GM13976 (cell line): ENCODE data around the gene PALB2.

Source experiments
- DNase-seq: peaks from one replicate; pipeline ENCODE4 v3.0.0; 2012; ENCODE audit warnings: low spot score
- in situ Hi-C: fragments of 300-500 bp; cut with MboI; formaldehyde crosslinking; loops from one replicate; pipeline ENCODE4 v1.12.0; 2022; ENCODE audit warnings: low sequenced_read_pairs, mixed read lengths, inconsistent platforms; ENCODE audit not compliant: unreplicated experiment
- TF ChIP-seq, protein P1 (sequence below): IDR thresholded peaks from 2 replicates; pipeline ENCODE4 v1.5.1; 2012; ENCODE audit warnings: borderline replicate concordance, mild to moderate bottlenecking; ENCODE audit not compliant: insufficient read depth; ENCODE audit errors: extremely low read depth, missing control alignments, control extremely low read depth

Gene PALB2

GRCh38 chr16:23668873-23669272 is 27.8 kb upstream of the PALB2 start:
- DNase-seq: no peak
- TF ChIP-seq, protein P1, sequence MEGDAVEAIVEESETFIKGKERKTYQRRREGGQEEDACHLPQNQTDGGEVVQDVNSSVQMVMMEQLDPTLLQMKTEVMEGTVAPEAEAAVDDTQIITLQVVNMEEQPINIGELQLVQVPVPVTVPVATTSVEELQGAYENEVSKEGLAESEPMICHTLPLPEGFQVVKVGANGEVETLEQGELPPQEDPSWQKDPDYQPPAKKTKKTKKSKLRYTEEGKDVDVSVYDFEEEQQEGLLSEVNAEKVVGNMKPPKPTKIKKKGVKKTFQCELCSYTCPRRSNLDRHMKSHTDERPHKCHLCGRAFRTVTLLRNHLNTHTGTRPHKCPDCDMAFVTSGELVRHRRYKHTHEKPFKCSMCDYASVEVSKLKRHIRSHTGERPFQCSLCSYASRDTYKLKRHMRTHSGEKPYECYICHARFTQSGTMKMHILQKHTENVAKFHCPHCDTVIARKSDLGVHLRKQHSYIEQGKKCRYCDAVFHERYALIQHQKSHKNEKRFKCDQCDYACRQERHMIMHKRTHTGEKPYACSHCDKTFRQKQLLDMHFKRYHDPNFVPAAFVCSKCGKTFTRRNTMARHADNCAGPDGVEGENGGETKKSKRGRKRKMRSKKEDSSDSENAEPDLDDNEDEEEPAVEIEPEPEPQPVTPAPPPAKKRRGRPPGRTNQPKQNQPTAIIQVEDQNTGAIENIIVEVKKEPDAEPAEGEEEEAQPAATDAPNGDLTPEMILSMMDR: no peak
- in situ Hi-C loops: no loop called here

GRCh38 chr16:23668225-23668624 is 27.1 kb upstream of the PALB2 start:
- no peak for DNase-seq
- in situ Hi-C loops: no loop called here

GRCh38 chr16:23667355-23667659 is 26.2 kb upstream of the PALB2 start:
- TF ChIP-seq, protein P1: no peak
- no peak for DNase-seq
- in situ Hi-C loops: no loop called here

More at GRCh38 chr16:23668225-23668624, 27.1 kb upstream of the PALB2 start:
- TF ChIP-seq, protein P1: no peak

- in situ Hi-C loops: no loop called here
- no peak for DNase-seq
- TF ChIP-seq, protein P1: no peak
These were observed 25.7 kb upstream of the PALB2 start for GRCh38 chr16:23666571-23667354.

DNA sequence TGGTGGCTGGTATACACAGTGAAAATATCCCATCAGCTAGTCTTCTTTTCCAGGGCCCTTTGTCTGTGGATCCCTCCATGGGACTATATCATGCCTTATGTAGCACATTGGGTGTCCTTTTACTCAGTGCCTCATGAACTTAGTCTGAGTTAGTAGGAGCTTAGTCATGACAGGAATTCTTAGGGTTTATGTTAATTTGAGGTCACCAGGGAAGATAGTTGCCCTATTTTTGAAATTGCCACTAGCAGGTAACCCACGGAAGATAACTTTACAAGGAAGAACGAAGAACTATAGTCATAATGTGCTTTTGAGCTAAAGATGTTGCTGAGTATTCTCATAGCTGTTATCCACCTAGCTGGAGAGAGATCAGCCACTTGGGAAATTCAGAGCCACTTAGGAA is 22.8 kb upstream of the PALB2 start:
- no peak for DNase-seq
- TF ChIP-seq, protein P1: no peak
- in situ Hi-C loops: no loop called here

GRCh38 chr16:23651943-23652468 is 10.9 kb upstream of the PALB2 start:
- TF ChIP-seq, protein P1: no peak
- DNase-seq: peak; percentile 38
- in situ Hi-C loops: no loop called here
